ENCODE results near the gene SYCE3.
"Not testable (repeated sequence)": the region's sequence is repeated elsewhere in the genome, so short reads cannot be mapped to it uniquely, and the experiment has no call there.

Gene SYCE3

GRCh38 chr22:50522806-50523438 is 39.8 kb downstream of the SYCE3 start:
- H3K4me3 ChIP-seq (replicated peaks; ENCODE audit: low read depth, low read length) = no peak overlapping the region
- no peak for DNase-seq (ENCODE audit: low read depth)
- TF ChIP-seq CTCF (IDR thresholded peaks at IDR 0.05; ENCODE audit: low read length, missing control alignments) = no peak

DNA sequence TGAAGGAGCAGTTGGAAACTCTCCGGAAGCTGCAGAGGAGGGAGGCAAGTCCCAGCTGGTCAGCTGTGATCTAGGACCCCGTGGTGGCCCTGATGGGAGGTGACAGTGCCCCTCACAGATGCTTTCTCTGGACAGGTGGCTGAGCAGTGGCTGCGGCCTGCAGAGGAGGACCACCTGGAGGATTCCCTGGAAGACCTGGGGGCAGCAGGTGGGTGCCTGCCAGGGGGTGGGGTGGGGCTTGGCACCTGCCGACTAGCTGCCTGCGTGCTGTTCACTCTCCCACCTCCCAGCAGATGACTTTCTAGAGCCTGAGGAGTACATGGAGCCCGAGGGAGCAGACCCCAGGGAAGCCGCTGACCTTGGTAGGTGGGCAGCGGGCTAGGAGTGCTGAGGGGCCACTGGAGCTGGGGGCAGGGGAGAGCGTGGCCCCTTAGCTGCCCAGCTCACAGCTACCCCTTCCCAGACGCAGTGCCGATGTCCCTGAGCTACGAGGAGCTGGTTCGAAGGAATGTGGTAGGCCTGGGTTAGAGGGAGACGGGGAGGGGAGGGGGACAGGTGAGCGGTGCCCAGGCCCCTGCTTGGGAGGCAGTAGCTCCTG is 40.4 kb downstream of the SYCE3 start:
- no peak for DNase-seq (ENCODE audit: low read depth)
- H3K4me3 ChIP-seq (replicated peaks; ENCODE audit: low read depth, low read length) = no peak overlapping the region
- no peak for TF ChIP-seq CTCF (IDR thresholded peaks at IDR 0.05; ENCODE audit: low read length, missing control alignments)

DNA sequence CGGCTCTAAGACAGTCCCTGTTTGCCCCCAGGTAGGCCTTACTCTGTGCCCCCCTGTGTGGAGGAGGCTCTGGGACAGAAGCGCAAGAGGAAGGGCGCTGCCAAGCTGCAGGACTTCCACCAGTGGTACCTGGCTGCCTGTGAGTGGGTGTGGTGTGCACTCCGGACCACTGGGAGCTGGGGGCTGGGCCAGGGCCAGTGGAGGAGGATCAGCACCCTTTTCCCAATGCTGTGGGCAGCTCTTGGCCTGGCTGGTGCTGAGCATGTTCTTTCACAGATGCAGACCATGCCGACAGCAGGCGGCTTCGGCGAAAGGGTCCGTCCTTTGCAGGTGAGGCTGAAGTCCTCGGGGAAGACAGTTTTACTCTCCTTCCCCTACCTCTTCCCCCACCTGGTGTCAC is 41.0 kb downstream of the SYCE3 start:
- DNase-seq (ENCODE audit: low read depth) = no peak
- TF ChIP-seq CTCF (IDR thresholded peaks at IDR 0.05; ENCODE audit: low read length, missing control alignments) = no peak
- no peak overlapping the region for H3K4me3 ChIP-seq (replicated peaks; ENCODE audit: low read depth, low read length)

DNA sequence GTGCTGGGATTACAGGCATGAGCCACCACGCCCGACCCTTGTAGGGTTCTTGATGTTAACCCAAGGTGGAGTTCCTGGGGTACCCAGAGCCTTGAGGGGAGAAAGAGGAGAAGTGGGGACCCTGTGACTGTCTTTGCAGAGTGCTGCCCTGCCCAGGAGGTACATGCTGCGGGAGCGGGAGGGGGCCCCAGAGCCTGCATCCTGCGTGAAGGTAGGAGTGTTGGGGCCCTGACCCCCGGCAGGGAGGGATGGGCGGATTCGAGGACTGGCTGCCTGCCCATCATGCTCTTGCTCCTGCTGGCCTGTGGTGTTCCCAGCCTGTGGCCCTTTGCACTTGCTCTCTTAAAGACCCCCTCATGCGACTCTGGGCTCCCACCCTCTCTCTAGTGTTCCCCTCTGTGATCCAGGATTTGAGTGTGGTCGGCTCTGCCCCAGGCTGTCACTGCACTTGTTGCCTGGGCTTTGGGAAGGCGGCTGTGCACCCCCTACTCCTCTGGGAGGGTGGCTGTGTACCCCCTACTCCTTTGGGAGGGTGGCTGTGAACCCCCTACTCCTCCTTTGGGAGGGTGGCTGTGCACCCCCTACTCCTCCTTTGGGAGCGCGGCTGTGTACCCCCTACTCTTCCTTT is 41.8 kb downstream of the SYCE3 start:
- TF ChIP-seq CTCF (IDR thresholded peaks at IDR 0.05; ENCODE audit: low read length, missing control alignments) = no peak
- DNase-seq (ENCODE audit: low read depth) = no peak
- H3K4me3 ChIP-seq (replicated peaks; ENCODE audit: low read depth, low read length) = no peak overlapping the region

GRCh38 chr22:50520184-50520583 is 42.5 kb downstream of the SYCE3 start:
- not testable (repeated sequence) for DNase-seq (ENCODE audit: low read depth); H3K4me3 ChIP-seq (replicated peaks; ENCODE audit: low read depth, low read length)

- TF ChIP-seq CTCF (IDR thresholded peaks at IDR 0.05; ENCODE audit: low read length, missing control alignments) = no peak
Observed at GRCh38 chr22:50519151-50519550, 43.6 kb downstream of the SYCE3 start.

DNA sequence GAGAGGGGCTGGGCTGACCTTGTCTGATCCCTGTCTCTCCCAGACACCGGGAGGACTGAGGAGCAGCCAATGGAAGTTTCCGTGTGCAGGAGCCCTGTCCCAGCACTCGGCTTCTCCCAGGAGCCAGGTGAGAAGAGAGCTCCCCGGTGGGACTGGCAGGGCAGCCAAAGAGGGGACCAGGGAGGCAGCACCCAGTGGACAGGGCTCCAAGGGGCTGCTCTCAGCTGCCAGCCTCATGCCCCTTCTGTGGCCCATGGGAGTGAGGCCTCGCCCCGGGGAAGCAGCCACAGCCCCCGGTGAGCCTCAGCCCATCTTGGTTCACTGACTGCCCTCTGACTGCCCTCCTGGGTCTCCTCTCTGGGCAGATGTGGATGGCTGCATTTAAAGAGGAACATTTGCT is 44.1 kb downstream of the SYCE3 start:
- DNase-seq (ENCODE audit: low read depth) = no peak
- no peak overlapping the region for H3K4me3 ChIP-seq (replicated peaks; ENCODE audit: low read depth, low read length)
- TF ChIP-seq CTCF (IDR thresholded peaks at IDR 0.05; ENCODE audit: low read length, missing control alignments) = no peak

More at GRCh38 chr22:50519151-50519550, 43.6 kb downstream of the SYCE3 start:
- DNase-seq (ENCODE audit: low read depth) = no peak
- H3K4me3 ChIP-seq (replicated peaks; ENCODE audit: low read depth, low read length) = no peak overlapping the region

Data from fibroblast of pulmonary artery (primary cell).